OCI-LY7 (cell line): ENCODE data around the gene SCP2D1. TPM values are rescaled to one million over a fixed set of nuclear protein-coding genes. Genes with fewer than 3 reads are reported as not detected.
A peak's percentile ranks its signal among the peaks of the same experiment; 100 is the strongest.

Experiments used
- BruUV-seq: library from RNA; stranded (reverse); fragments of 400-500 nt; replicated peaks from 2 replicates; lab custom pipeline; 2021; lab: Mats Ljungman, UMichigan
- CTCF ChIA-PET: fragments of 300-600 bp; sonication (Branson Sonifier 250); formaldehyde crosslinking; loops from one replicate; lab custom pipeline; 2022; ENCODE audit warnings: antibody characterized with exemption; ENCODE audit not compliant: unreplicated experiment; lab: Charles Lee
- POLR2A ChIA-PET: fragments of 300-600 bp; sonication (Branson Sonifier 250); formaldehyde crosslinking; loops from one replicate; lab custom pipeline; 2022; ENCODE audit warnings: antibody characterized with exemption; lab: Charles Lee
- DNase-seq: peaks from one replicate; pipeline ENCODE4 v3.0.0-alpha.2; 2015; ENCODE audit warnings: low spot score
- H2AFZ ChIP-seq: fragments of 200-600 bp; sonication (generic), shearing (Covaris generic); 2 replicates; pipeline ENCODE4 v1.6.1; 2014; ENCODE audit warnings: mild to moderate bottlenecking, antibody characterized with exemption, low read length, moderate library complexity
- H3K27ac ChIP-seq: fragments of 200-600 bp; sonication (generic); 2 replicates; pipeline ENCODE4 v1.5.1; 2014; ENCODE audit warnings: mixed run types, low read depth, mild to moderate bottlenecking, moderate library complexity, low read length, inconsistent platforms; ENCODE audit not compliant: poor library complexity, severe bottlenecking
- H3K36me3 ChIP-seq: fragments of 200-600 bp; sonication (generic); 2 replicates; pipeline ENCODE4 v1.6.1; 2014; ENCODE audit warnings: mild to moderate bottlenecking, antibody characterized with exemption, low read length, moderate library complexity, mixed read lengths; ENCODE audit not compliant: insufficient read depth
- H3K4me1 ChIP-seq: fragments of 200-600 bp; sonication (generic); 2 replicates; pipeline ENCODE4 v1.5.1; 2014; ENCODE audit warnings: mild to moderate bottlenecking, low read length; ENCODE audit not compliant: insufficient read depth, poor library complexity, severe bottlenecking
- H3K4me2 ChIP-seq: fragments of 200-600 bp; sonication (generic); 2 replicates; pipeline ENCODE4 v1.6.1; 2014; ENCODE audit warnings: mild to moderate bottlenecking, low read length
- H3K4me3 ChIP-seq: fragments of 200-600 bp; sonication (generic); 2 replicates; pipeline ENCODE4 v1.5.1; 2014; ENCODE audit warnings: mild to moderate bottlenecking, low read depth, low read length; ENCODE audit not compliant: poor library complexity, severe bottlenecking
- H3K79me2 ChIP-seq: fragments of 200-600 bp; sonication (generic); 2 replicates; pipeline ENCODE4 v1.6.1; 2016; ENCODE audit warnings: low read depth, mild to moderate bottlenecking, low read length, moderate library complexity, mixed read lengths; ENCODE audit not compliant: insufficient read depth
- H3K9me2 ChIP-seq: fragments of 200-600 bp; sonication (generic); 2 replicates; pipeline ENCODE4 v1.6.1; 2016; ENCODE audit warnings: mild to moderate bottlenecking, low read length, mixed read lengths; ENCODE audit not compliant: insufficient read depth
- H3K9me3 ChIP-seq: fragments of 200-600 bp; sonication (generic); 2 replicates; pipeline ENCODE4 v1.6.1; 2014; ENCODE audit warnings: mild to moderate bottlenecking, mixed run types, low read length, mixed read lengths
- H4K20me1 ChIP-seq: fragments of 200-600 bp; sonication (generic); 2 replicates; pipeline ENCODE4 v1.6.1; 2014; ENCODE audit warnings: mild to moderate bottlenecking, antibody characterized with exemption, low read length, moderate library complexity, mixed read lengths; ENCODE audit not compliant: insufficient read depth
- CTCF ChIP-seq: fragments of 200-600 bp; sonication (generic); conservative IDR thresholded peaks from 2 replicates; pipeline ENCODE4 v1.5.1; 2014; ENCODE audit warnings: mild to moderate bottlenecking, antibody characterized with exemption, low read length, moderate library complexity, mixed read lengths
- EZH2phosphoT487 ChIP-seq: fragments of 200-600 bp; sonication (generic); IDR thresholded peaks from 2 replicates; pipeline ENCODE4 v1.6.1; 2018; ENCODE audit warnings: low read depth, borderline replicate concordance, mild to moderate bottlenecking, mixed run types, antibody characterized with exemption, low read length, moderate library complexity, mixed read lengths
- intact Hi-C: fragments of 100-400 bp; cut with micrococcal nuclease; formaldehyde crosslinking; loops from one replicate; pipeline ENCODE4 v1.10.0; 2022; ENCODE audit not compliant: unreplicated experiment
- total RNA-seq, 2 experiments: library from RNA; depleted of rRNA in 1 of 2; stranded (reverse); fragments of >200 nt in 1 of 2; shearing (Covaris generic) in 1 of 2; gene quantifications; 2 replicates each; pipeline ENCODE4 v1.2.3, GENCODE V29; 2014 to 2022

The SCP2D1 gene
- total RNA-seq, 2 experiments from 2014 or later, result not detected

- ChIA-PET CTCF (no interaction called here), POLR2A (interaction anchor here (1.5 kb wide), 1 partner anchor 8 kb away, joined by 4 read pairs; no protein-coding TSS in a partner anchor)
- no TSS peak for BruUV-seq
- peak overlapping the region; percentile 35; the same call in 1 of the 2 replicates for H2AFZ ChIP-seq
- no peak overlapping the region for H3K27ac ChIP-seq
- no peak for DNase-seq
- H3K4me1 ChIP-seq, result peaks cover 5% of the 10 kb centered on the region
- H3K9me3 ChIP-seq, result no peaks in the 10 kb centered on the region
- no peaks in the 10 kb centered on the region for H3K9me2 ChIP-seq
- no peaks in the 10 kb centered on the region for H3K79me2 ChIP-seq
- H3K4me3 ChIP-seq, result no peak overlapping the region
- no peaks in the 10 kb centered on the region for H4K20me1 ChIP-seq
- TF ChIP-seq EZH2phosphoT487, result no peak
- TF ChIP-seq CTCF, result no peak
- H3K36me3 ChIP-seq, result no peaks in the 10 kb centered on the region
- intact Hi-C loops, result no loop called here
- H3K4me2 ChIP-seq, result no peak overlapping the region
These were observed 12.1 kb upstream of the SCP2D1 start for GRCh38 chr20:18801516-18801915.

GRCh38 chr20:18802012-18802634, 11.5 kb upstream of the SCP2D1 start:
- H3K27ac ChIP-seq, result no peak overlapping the region
- H3K36me3 ChIP-seq, result no peaks in the 10 kb centered on the region
- peak overlapping the region; percentile 35; the same call in 1 of the 2 replicates for H2AFZ ChIP-seq
- POLR2A ChIA-PET, result interaction anchor here (1.5 kb wide), 1 partner anchor 8 kb away, joined by 4 read pairs; no protein-coding TSS in a partner anchor
- no peak overlapping the region for H3K4me2 ChIP-seq
- no peaks in the 10 kb centered on the region for H3K9me3 ChIP-seq
- H3K9me2 ChIP-seq, result no peaks in the 10 kb centered on the region
- no peaks in the 10 kb centered on the region for H3K79me2 ChIP-seq
- DNase-seq, result peak; percentile 36
- no peaks in the 10 kb centered on the region for H4K20me1 ChIP-seq
- TF ChIP-seq CTCF, result no peak
- no peak for TF ChIP-seq EZH2phosphoT487
- intact Hi-C loops, result no loop called here
- BruUV-seq, result no TSS peak
- peaks cover 5% of the 10 kb centered on the region for H3K4me1 ChIP-seq
- no peak overlapping the region for H3K4me3 ChIP-seq
- CTCF ChIA-PET, result no interaction called here

- H3K9me2 ChIP-seq, result no peaks in the 10 kb centered on the region
- no peaks in the 10 kb centered on the region for H3K9me3 ChIP-seq
- no peak overlapping the region for H3K4me3 ChIP-seq
- peaks cover 5% of the 10 kb centered on the region for H3K4me1 ChIP-seq
- H3K4me2 ChIP-seq, result no peak overlapping the region
- no peaks in the 10 kb centered on the region for H3K79me2 ChIP-seq
- no peak for TF ChIP-seq CTCF
- no peak for TF ChIP-seq EZH2phosphoT487
- no TSS peak for BruUV-seq
- no peak overlapping the region for H3K27ac ChIP-seq
- intact Hi-C loops, result no loop called here
- DNase-seq, result no peak
- H4K20me1 ChIP-seq, result no peaks in the 10 kb centered on the region
- CTCF ChIA-PET, result no interaction called here
- H3K36me3 ChIP-seq, result no peaks in the 10 kb centered on the region
- POLR2A ChIA-PET, result no interaction called here
- no peak overlapping the region for H2AFZ ChIP-seq
These were observed 7.7 kb upstream of the SCP2D1 start for GRCh38 chr20:18805881-18806280.
